Tibial artery (tissue), 4 donors: ENCODE measurements around the gene C3orf70.

Source experiments
- DNase-seq, 2 donors: peaks; one replicate each; pipeline ENCODE4 v3.0.0-alpha.2; 2019
- H3K27ac ChIP-seq, 2 donors: fragments of 200-600 bp; sonication (generic) in 1 of 2; 1 replicate in 1 of 2; 2 replicates in 1 of 2; pipeline ENCODE4 v1.5.1; 2018 to 2019; ENCODE audit warnings: mild to moderate bottlenecking in 1 of 2
- H3K27me3 ChIP-seq, 2 donors: fragments of 200-600 bp; sonication (generic) in 1 of 2; one replicate each; pipeline versions ENCODE4 v1.5.1 to v1.6.0; 2016 to 2019
- H3K36me3 ChIP-seq, 3 donors: fragments of 200-600 bp; sonication (generic) in 2 of 3; one replicate each; pipeline ENCODE4 v1.5.1; 2016 to 2019; ENCODE audit warnings: mild to moderate bottlenecking in 2 of 3
- H3K4me1 ChIP-seq, 4 donors: fragments of 200-600 bp; sonication (generic) in 2 of 4; 1 replicate in 3 of 4; 2 replicates in 1 of 4; pipeline ENCODE4 v1.5.1; 2016 to 2019
- H3K4me3 ChIP-seq, 2 donors: fragments of 200-600 bp; sonication (generic) in 1 of 2; 1 replicate in 1 of 2; 2 replicates in 1 of 2; pipeline ENCODE4 v1.5.1; 2018 to 2019; ENCODE audit warnings: mild to moderate bottlenecking in 2 of 2
- H3K9me3 ChIP-seq, 3 donors: fragments of 200-600 bp; sonication (generic) in 1 of 3; one replicate each; pipeline ENCODE4 v1.5.1; 2016 to 2019
- intact Hi-C: fragments of 100-400 bp; cut with DNase I; formaldehyde crosslinking; loops from one replicate; pipeline ENCODE4 v1.15.0; 2023; ENCODE audit warnings: low total_unique reads
- TF ChIP-seq, protein P1 (sequence below), 2 experiments: fragments of 200-600 bp in 1 of 2; fragments of 450-650 bp in 1 of 2; IDR thresholded peaks; one replicate each; pipeline ENCODE4 v1.5.1; 2017 to 2019; ENCODE audit warnings: antibody characterized with exemption in 2 of 2, mild to moderate bottlenecking in 1 of 2, moderate library complexity in 1 of 2

Gene C3orf70

DNA sequence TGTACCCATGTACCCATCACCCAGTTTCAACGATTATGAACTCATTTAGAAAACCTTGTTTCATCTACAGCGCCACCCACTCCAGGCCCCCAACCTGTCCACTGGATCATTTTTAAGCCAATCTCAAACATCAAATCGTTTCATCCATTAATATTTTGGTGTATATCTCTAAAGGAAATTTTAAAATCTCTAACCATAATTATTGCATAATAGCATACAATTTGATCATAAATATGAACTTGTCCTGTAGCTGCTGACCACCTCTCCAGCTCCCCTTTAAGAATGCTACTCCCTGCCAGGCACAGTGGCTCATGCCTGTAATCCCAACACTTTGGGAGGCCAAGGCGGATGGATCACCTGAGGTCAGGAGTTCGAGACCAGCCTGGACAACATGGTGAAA is 2.8 kb upstream of the C3orf70 start:
- TF ChIP-seq, protein P1, sequence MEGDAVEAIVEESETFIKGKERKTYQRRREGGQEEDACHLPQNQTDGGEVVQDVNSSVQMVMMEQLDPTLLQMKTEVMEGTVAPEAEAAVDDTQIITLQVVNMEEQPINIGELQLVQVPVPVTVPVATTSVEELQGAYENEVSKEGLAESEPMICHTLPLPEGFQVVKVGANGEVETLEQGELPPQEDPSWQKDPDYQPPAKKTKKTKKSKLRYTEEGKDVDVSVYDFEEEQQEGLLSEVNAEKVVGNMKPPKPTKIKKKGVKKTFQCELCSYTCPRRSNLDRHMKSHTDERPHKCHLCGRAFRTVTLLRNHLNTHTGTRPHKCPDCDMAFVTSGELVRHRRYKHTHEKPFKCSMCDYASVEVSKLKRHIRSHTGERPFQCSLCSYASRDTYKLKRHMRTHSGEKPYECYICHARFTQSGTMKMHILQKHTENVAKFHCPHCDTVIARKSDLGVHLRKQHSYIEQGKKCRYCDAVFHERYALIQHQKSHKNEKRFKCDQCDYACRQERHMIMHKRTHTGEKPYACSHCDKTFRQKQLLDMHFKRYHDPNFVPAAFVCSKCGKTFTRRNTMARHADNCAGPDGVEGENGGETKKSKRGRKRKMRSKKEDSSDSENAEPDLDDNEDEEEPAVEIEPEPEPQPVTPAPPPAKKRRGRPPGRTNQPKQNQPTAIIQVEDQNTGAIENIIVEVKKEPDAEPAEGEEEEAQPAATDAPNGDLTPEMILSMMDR (IDR thresholded peaks at IDR 0.05), result no peak
- intact Hi-C loops, result no loop called here
- Histone ChIP-seq H3K9me3 (no peaks in the 10 kb centered on the region), H3K36me3 (no peaks in the 10 kb centered on the region), H3K4me1 (peaks cover 0 to 17% (median 11%) of the 10 kb centered on the region in 4 donors), H3K27me3 (peaks cover 0 to 3% of the 10 kb centered on the region in 2 donors), H3K4me3 (no peak overlapping the region), H3K27ac (no peak overlapping the region)
- no peak for DNase-seq

DNA sequence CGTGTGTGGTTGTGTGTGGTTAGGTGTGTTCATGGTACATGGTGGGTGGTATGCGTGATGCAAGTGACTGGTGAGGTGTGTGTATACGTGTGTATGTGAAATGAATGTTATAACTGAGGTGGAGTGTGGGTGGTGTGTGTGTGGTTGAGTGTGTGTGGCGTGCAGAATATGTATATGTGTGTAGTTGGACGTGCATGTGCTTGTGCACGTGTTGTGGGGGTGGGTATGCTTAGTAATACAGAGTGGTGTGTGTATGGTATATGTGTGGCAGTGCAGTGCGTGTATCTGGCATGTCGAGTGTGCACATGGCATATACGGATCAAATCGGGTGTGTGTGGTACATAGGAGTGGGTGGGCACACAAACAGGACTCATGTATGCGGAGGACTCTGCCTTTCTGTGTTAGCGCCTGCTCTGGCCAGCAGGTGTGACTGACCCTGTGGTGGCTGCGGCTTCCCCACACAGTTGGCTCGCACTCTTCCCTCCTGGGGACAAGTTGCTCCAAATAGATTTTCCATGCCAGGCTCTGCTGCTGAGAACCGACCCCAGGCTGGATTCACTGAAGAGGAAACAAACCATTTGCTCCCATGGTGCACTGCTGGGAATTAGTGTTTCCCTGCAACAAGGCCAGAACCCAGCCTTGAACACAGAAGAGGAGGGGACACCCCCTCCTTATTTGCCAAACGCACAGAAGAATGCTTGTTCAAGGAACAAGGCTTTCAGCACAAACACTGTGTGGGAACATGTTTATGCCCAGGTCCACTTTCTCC is 1.2 kb upstream of the C3orf70 start:
- intact Hi-C loops, result no loop called here
- H3K4me3 ChIP-seq, result peak overlapping the region; percentile 72 to 82

DNA sequence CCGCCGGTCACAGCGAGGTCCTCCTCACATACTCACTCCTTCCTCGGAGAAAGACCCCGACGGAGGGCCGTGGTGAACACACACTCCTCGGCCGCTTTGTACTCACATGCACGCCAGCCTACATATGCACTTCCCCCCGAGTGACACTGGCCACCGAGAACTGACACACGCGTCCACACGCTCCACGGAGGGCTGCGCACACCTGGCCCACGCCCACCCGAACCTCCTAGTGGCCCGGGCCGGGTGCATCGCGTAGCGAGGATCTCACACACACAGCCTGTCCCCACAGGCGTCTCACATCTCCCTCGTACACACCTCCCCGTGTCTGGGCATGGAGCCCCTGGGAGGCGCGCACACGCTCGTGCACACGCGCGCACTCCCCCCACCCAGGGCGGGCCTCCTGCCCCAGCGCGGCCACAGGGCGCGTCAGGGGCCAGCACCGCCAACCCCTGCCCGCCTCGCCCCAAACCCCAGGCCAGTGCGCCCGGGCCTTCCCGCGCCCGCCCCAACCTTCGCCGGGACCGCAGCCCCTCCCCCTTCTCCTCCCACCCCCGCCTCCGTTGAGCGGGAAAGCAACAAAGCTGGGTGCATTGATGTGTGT is 411 bp upstream of the C3orf70 start:
- H3K4me1 ChIP-seq, result peaks cover 0 to 34% (median 14%) of the 10 kb centered on the region in 4 donors
- no peaks in the 10 kb centered on the region for H3K9me3 ChIP-seq
- peak overlapping the region; percentile 82 to 96 for H3K27ac ChIP-seq
- no peaks in the 10 kb centered on the region for H3K36me3 ChIP-seq
- peak overlapping the region; percentile 72 to 82 for H3K4me3 ChIP-seq
- DNase-seq, result peak; percentile 29 to 69
- intact Hi-C loops, result no loop called here
- H3K27me3 ChIP-seq, result no peaks in the 10 kb centered on the region
- TF ChIP-seq, protein P1 (IDR thresholded peaks at IDR 0.05), result no peak

More for the DNA sequence above, 1.2 kb upstream of the C3orf70 start:
- TF ChIP-seq, protein P1 (IDR thresholded peaks at IDR 0.05), result no peak
- Histone ChIP-seq H3K27me3 (no peaks in the 10 kb centered on the region), H3K27ac (peak overlapping the region in 1 of 2 donors; percentile 4), H3K4me1 (peaks cover 0 to 31% (median 13%) of the 10 kb centered on the region in 4 donors), H3K9me3 (no peaks in the 10 kb centered on the region), H3K36me3 (no peaks in the 10 kb centered on the region)
- DNase-seq, result no peak

DNA sequence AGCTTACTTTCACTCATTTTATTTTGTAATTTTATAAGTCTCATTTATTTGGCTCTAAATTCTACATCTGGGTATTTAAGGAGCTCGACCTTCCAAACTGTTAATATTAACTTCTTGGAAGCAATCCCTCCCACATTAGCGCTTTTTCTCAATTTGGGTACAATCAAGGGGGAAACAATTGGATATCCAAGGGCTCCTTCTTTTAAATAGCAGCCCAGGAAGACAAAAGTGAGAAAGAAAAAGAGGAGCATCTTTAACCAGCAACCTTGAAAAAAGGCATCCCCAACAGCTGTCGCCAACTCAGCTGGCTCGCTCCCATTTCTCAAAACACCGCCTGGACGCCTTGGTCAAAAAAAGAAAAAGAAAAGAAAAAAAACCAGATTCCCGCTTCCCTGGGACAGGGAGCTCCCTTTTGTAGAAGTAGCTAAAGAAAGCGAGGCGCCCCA is 873 bp downstream of the C3orf70 start:
- H3K27me3 ChIP-seq, result no peaks in the 10 kb centered on the region
- peak overlapping the region; percentile 82 to 96 for H3K27ac ChIP-seq
- peaks cover 0 to 34% (median 16%) of the 10 kb centered on the region in 4 donors for H3K4me1 ChIP-seq
- peak; percentile 39 to 86 for DNase-seq
- peak overlapping the region; percentile 72 to 82 for H3K4me3 ChIP-seq
- no peaks in the 10 kb centered on the region for H3K36me3 ChIP-seq
- no peaks in the 10 kb centered on the region for H3K9me3 ChIP-seq
- TF ChIP-seq, protein P1 (IDR thresholded peaks at IDR 0.05), result no peak
- intact Hi-C loops, result no loop called here

DNA sequence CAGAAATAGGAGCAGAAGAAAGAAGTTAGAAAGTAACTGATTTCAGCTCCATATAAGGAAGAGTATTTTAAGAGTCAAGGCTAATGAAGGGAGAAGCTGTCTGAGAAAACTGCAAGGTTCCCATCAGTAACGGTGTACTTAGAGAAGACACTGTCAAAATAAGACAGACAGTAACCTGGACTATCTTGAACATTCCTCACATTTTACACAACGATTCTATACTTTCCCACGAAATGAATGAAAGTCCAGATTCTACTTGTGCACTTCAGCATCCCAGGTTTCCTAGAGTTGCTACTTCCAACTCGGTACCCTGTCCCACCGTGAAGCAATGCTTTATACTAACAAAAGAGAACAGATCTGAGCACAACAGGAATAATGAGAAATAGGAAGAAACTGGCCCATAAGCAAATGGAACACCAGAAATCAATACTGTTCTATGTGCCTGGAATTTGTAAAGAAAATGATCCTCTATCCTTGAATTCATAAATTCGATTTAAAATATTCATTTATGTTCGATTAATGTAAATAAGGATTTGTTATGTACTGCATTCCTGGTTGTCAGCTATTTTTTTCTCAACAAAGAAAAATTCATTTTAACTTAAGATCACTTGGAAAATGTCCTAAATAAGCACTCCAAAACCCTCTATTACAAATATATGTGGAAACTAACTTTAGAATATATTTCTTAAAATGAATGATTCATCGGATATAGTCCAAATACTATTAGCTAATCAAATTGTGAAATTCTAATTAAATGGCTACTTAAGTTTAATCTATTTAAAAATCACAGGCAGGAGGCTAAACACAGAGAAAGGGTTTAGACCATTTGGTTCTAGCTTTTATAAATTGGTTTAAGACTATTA is 1.5 kb downstream of the C3orf70 start:
- Histone ChIP-seq H3K9me3 (no peaks in the 10 kb centered on the region), H3K4me1 (peaks cover 0 to 34% (median 16%) of the 10 kb centered on the region in 4 donors), H3K36me3 (no peaks in the 10 kb centered on the region), H3K27ac (peak overlapping the region; percentile 82 to 96), H3K4me3 (peak overlapping the region; percentile 72 to 82), H3K27me3 (no peaks in the 10 kb centered on the region)
- DNase-seq, result no peak
- intact Hi-C loops, result no loop called here
- TF ChIP-seq, protein P1 (IDR thresholded peaks at IDR 0.05), result no peak
